Karpas-422 (cell line): Measurements from ENCODE around the gene AKT3. TPM values are rescaled to one million over a fixed set of nuclear protein-coding genes. Genes with fewer than 3 reads are reported as not detected.

Experiments
- DNase-seq: peaks from one replicate; pipeline ENCODE4 v3.0.0-alpha.2; 2015
- H2AFZ ChIP-seq: fragments of 200-600 bp; sonication (generic); 2 replicates; pipeline ENCODE4 v1.6.1; 2014; ENCODE audit warnings: antibody characterized with exemption, low read length, mixed read lengths
- H3K27ac ChIP-seq: fragments of 200-600 bp; sonication (generic); 2 replicates; pipeline ENCODE4 v1.5.1; 2014; ENCODE audit warnings: mild to moderate bottlenecking, low read length, moderate library complexity
- H3K27me3 ChIP-seq: fragments of 200-600 bp; sonication (generic); 2 replicates; pipeline ENCODE4 v1.6.1; 2014; ENCODE audit warnings: low read length, mixed read lengths
- H3K36me3 ChIP-seq: fragments of 200-600 bp; sonication (generic); 2 replicates; pipeline ENCODE4 v1.6.1; 2014; ENCODE audit warnings: low read length, mixed read lengths; ENCODE audit not compliant: insufficient read depth
- H3K4me1 ChIP-seq: fragments of 200-600 bp; sonication (generic); 2 replicates; pipeline ENCODE4 v1.6.1; 2014; ENCODE audit warnings: mild to moderate bottlenecking, low read length, mixed read lengths
- H3K4me2 ChIP-seq: fragments of 200-600 bp; sonication (generic); 2 replicates; pipeline ENCODE4 v1.6.1; 2014; ENCODE audit warnings: low read length, low read depth, mild to moderate bottlenecking; ENCODE audit not compliant: poor library complexity, severe bottlenecking
- H3K4me3 ChIP-seq: fragments of 200-600 bp; sonication (generic); 2 replicates; pipeline ENCODE4 v1.5.1; 2014; ENCODE audit warnings: mild to moderate bottlenecking, antibody characterized with exemption, low read length, mixed read lengths
- H3K79me2 ChIP-seq: fragments of 200-600 bp; sonication (generic); 2 replicates; pipeline ENCODE4 v1.6.1; 2014; ENCODE audit warnings: mild to moderate bottlenecking, low read length, mixed read lengths
- H3K9ac ChIP-seq: fragments of 200-600 bp; sonication (generic); 2 replicates; pipeline ENCODE4 v1.6.0; 2014; ENCODE audit warnings: low read length
- H3K9me2 ChIP-seq: fragments of 200-600 bp; sonication (generic), shearing (Covaris generic); replicated peaks from 2 replicates; pipeline ENCODE4 v1.6.0; 2014; ENCODE audit warnings: mild to moderate bottlenecking, low read length, moderate library complexity; ENCODE audit not compliant: insufficient read depth
- H3K9me3 ChIP-seq: fragments of 300-700, 200-600 bp; sonication (generic); 2 replicates; pipeline ENCODE4 v1.6.1; 2014; ENCODE audit warnings: low read length, mixed read lengths
- H4K20me1 ChIP-seq: fragments of 200-600 bp; sonication (generic); 2 replicates; pipeline ENCODE4 v1.6.1; 2014; ENCODE audit warnings: mild to moderate bottlenecking, antibody characterized with exemption, low read length, low read depth; ENCODE audit not compliant: insufficient read depth
- total RNA-seq: library from RNA; depleted of rRNA; stranded (reverse); fragments of >200 nt; shearing (Covaris generic); gene quantifications from 2 replicates; pipeline ENCODE4 v1.2.3, GENCODE V29; 2014; ENCODE audit warnings: low replicate concordance

AKT3 gene
- total RNA-seq, 1 experiment from 2014 or later = 0.11 TPM

DNA sequence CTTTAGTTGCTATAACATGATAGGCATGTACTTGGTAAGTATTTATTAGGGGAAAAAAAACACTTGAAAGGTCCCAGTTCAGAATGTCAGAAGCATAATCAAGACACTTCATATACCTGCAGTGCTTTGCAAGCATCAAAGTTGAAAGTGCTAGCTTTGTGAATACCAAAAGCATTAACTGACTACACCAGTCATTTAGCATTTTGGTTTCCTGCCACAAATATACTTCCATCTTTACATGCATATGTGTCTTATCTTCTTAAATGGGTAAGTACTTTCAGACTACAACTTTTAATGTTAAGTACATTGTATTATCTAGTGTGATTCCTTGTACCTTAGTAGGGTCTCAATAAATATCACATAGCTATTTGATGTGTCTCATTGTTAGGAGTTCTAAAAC is 43.7 kb downstream of the AKT3 start:
- H3K4me2 ChIP-seq = no peak overlapping the region
- no peaks in the 10 kb centered on the region for H3K36me3 ChIP-seq
- no peak overlapping the region for H3K27ac ChIP-seq
- H3K27me3 ChIP-seq = no peaks in the 10 kb centered on the region
- DNase-seq = no peak
- H3K9me2 ChIP-seq = no peaks in the 10 kb centered on the region
- H2AFZ ChIP-seq = no peak overlapping the region
- no peak overlapping the region for H3K4me3 ChIP-seq
- no peak overlapping the region for H3K9ac ChIP-seq
- H3K4me1 ChIP-seq = no peaks in the 10 kb centered on the region
- no peaks in the 10 kb centered on the region for H4K20me1 ChIP-seq
- H3K79me2 ChIP-seq = no peaks in the 10 kb centered on the region
- no peaks in the 10 kb centered on the region for H3K9me3 ChIP-seq

DNA sequence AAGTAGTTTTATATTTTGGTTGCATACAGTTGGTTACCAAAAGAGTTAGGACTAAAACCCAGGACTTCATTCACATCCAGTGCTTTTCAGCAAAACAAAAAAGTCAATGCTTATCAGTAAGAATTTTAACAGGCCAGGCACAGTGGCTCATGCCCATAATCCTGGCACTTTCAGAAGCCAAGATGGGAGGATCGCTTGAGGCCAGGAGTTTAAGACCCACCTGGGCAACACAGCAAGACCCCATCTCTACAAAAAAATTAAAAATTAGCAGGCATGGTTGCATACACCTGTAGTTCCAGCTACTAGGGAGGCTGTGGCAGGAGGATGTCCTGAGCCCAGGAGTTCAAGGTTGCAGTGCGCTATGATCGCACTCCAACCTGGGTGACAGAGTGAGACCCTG is 47.3 kb downstream of the AKT3 start:
- Histone ChIP-seq H3K27ac (no peak overlapping the region), H3K4me3 (no peak overlapping the region), H2AFZ (no peak overlapping the region), H3K4me2 (no peak overlapping the region), H4K20me1 (no peaks in the 10 kb centered on the region), H3K9me3 (no peaks in the 10 kb centered on the region), H3K9me2 (no peaks in the 10 kb centered on the region), H3K4me1 (no peaks in the 10 kb centered on the region), H3K27me3 (no peaks in the 10 kb centered on the region), H3K9ac (no peak overlapping the region), H3K36me3 (no peaks in the 10 kb centered on the region), H3K79me2 (no peaks in the 10 kb centered on the region)
- DNase-seq = no peak

DNA sequence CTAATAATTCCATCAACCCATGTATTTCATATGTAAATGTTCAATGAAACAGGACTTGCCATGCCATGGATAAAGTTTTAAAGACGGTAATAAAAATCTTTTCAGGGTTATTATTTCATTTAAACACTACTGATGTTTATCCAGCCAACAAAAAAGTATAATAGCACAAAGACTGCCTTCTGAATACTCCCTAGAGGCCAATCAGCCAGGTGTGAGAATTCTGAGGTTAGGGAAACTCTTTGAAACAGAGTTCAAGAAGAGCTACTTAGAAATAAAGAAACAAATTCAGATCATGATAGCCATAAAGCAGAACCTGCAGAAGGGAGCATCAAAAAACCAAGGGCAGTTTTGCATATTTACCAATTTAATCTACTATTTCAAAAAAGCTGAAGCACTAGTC is 48.7 kb downstream of the AKT3 start:
- Histone ChIP-seq H3K4me3 (no peak overlapping the region), H2AFZ (no peak overlapping the region), H4K20me1 (no peaks in the 10 kb centered on the region), H3K9ac (no peak overlapping the region), H3K36me3 (no peaks in the 10 kb centered on the region), H3K4me1 (no peaks in the 10 kb centered on the region), H3K27ac (no peak overlapping the region), H3K27me3 (no peaks in the 10 kb centered on the region), H3K9me2 (no peaks in the 10 kb centered on the region), H3K9me3 (no peaks in the 10 kb centered on the region), H3K79me2 (no peaks in the 10 kb centered on the region), H3K4me2 (no peak overlapping the region)
- DNase-seq = no peak

DNA sequence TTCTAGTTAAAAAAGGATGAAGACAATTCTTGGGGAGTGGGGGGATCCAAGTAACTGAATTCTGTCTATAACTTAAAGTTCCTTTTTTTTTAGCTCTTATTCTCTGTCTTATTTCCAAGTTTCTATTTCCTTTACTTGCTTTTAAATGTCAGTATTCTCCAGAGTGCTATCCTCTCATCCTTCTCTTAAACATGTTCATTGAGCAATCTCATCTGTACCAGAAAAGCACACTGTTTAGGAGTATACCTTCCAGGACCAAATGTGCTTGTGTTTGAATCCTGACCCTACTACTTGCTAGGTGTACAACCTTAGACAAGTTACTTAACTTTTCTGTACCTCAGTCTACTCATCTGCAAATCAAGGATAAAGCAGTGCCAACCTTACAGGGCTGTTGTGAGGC is 50.1 kb downstream of the AKT3 start:
- H3K9me2 ChIP-seq = no peaks in the 10 kb centered on the region
- no peaks in the 10 kb centered on the region for H3K4me1 ChIP-seq
- no peak overlapping the region for H3K4me2 ChIP-seq
- no peaks in the 10 kb centered on the region for H3K9me3 ChIP-seq
- no peaks in the 10 kb centered on the region for H3K79me2 ChIP-seq
- no peak overlapping the region for H3K27ac ChIP-seq
- no peak overlapping the region for H3K9ac ChIP-seq
- H3K27me3 ChIP-seq = no peaks in the 10 kb centered on the region
- H3K4me3 ChIP-seq = no peak overlapping the region
- no peaks in the 10 kb centered on the region for H4K20me1 ChIP-seq
- no peak for DNase-seq
- no peaks in the 10 kb centered on the region for H3K36me3 ChIP-seq
- H2AFZ ChIP-seq = no peak overlapping the region

DNA sequence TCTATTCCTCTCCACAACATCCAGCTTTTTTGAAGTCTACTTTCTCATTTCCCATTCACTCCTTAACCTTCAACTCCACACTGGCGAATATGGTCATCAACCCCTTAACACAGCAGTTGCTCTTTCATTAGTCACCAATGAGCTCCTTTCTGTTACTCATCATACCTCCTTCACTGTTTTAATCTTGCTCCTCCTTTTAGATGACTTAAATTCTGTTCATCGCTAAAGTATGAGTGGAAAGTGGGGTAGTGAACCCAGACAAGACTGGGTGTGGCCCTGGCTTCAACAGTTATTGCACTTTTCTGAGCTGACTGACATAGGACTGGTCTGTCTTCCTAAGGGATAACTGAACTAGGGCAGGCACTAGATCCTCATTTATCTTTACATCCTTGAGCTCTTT is 51.3 kb downstream of the AKT3 start:
- no peaks in the 10 kb centered on the region for H4K20me1 ChIP-seq
- H3K79me2 ChIP-seq = no peaks in the 10 kb centered on the region
- no peak overlapping the region for H3K4me3 ChIP-seq
- H3K9ac ChIP-seq = no peak overlapping the region
- H3K27me3 ChIP-seq = no peaks in the 10 kb centered on the region
- H2AFZ ChIP-seq = no peak overlapping the region
- no peaks in the 10 kb centered on the region for H3K9me2 ChIP-seq
- DNase-seq = no peak
- no peaks in the 10 kb centered on the region for H3K36me3 ChIP-seq
- no peak overlapping the region for H3K4me2 ChIP-seq
- no peaks in the 10 kb centered on the region for H3K4me1 ChIP-seq
- H3K9me3 ChIP-seq = no peaks in the 10 kb centered on the region
- no peak overlapping the region for H3K27ac ChIP-seq

DNA sequence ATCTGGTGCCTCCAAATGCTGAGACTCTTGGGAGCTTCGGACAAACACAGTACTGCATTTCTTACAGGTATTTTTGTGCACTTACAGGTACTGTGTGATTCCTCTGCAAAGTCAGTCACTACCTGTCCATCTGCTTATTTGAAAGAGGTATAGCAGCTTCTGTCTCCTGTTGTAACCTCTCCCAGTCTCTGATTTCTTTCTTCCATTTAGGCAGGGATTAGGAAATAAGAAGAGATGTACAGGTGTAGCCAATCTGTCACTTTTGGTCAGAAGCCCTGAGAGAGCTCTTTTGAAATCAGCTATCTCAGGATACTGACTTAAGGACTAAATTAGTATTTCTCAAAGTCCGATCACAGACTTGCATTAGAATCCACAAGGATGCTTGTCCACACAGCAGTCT is 54.0 kb downstream of the AKT3 start:
- Histone ChIP-seq H3K9me2 (no peaks in the 10 kb centered on the region), H3K4me2 (no peak overlapping the region), H3K4me1 (no peaks in the 10 kb centered on the region), H3K9me3 (no peaks in the 10 kb centered on the region), H4K20me1 (no peaks in the 10 kb centered on the region), H2AFZ (no peak overlapping the region), H3K27ac (no peak overlapping the region), H3K36me3 (no peaks in the 10 kb centered on the region), H3K9ac (no peak overlapping the region), H3K79me2 (no peaks in the 10 kb centered on the region), H3K27me3 (no peaks in the 10 kb centered on the region), H3K4me3 (no peak overlapping the region)
- DNase-seq = no peak

DNA sequence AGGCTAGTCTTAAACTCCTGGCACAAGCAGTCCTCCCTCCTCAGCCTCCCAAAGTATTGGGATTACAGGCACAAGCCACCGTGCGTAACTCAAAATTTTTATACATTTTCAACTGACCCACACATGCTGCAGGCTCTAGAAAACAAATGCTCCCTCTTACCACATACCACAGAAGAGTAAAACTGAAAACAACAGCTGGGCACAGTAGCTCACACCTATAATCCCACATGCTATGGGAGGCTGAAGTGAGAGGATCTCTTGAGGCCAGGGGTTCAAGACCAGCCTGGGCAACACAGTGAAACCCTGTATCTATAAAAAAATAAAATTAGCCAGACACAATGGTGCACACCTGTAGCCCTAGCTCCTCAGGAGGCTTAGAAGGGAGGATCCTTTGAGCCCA is 56.7 kb downstream of the AKT3 start:
- no peaks in the 10 kb centered on the region for H3K36me3 ChIP-seq
- no peaks in the 10 kb centered on the region for H3K9me2 ChIP-seq
- H2AFZ ChIP-seq = no peak overlapping the region
- no peak overlapping the region for H3K27ac ChIP-seq
- no peak overlapping the region for H3K4me2 ChIP-seq
- no peak for DNase-seq
- no peaks in the 10 kb centered on the region for H3K27me3 ChIP-seq
- no peaks in the 10 kb centered on the region for H3K4me1 ChIP-seq
- no peaks in the 10 kb centered on the region for H3K9me3 ChIP-seq
- no peaks in the 10 kb centered on the region for H3K79me2 ChIP-seq
- H4K20me1 ChIP-seq = no peaks in the 10 kb centered on the region
- no peak overlapping the region for H3K9ac ChIP-seq
- H3K4me3 ChIP-seq = no peak overlapping the region

DNA sequence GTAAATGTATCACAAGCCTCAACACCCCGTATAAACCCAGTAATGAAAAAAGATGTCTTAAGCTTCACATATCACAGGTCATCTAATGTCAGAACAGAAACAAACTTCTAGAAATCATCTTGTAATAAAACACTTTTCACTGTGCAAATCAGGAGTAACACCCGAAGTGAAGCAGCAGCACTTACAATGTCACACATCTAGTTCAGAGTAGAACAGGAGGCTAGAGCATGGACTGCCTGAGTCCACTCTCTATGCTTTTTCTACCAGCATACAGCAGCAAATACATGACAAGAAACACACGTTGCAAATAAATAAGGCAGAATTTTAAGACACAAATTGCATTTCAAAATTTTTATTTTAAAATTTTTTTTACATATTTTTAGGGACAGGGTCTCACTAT is 57.2 kb downstream of the AKT3 start:
- Histone ChIP-seq H3K4me3 (no peak overlapping the region), H3K9me2 (no peaks in the 10 kb centered on the region), H3K79me2 (no peaks in the 10 kb centered on the region), H3K27me3 (no peaks in the 10 kb centered on the region), H3K4me1 (no peaks in the 10 kb centered on the region), H3K27ac (no peak overlapping the region), H3K9ac (no peak overlapping the region), H3K36me3 (no peaks in the 10 kb centered on the region), H2AFZ (no peak overlapping the region), H4K20me1 (no peaks in the 10 kb centered on the region), H3K9me3 (no peaks in the 10 kb centered on the region), H3K4me2 (no peak overlapping the region)
- no peak for DNase-seq

DNA sequence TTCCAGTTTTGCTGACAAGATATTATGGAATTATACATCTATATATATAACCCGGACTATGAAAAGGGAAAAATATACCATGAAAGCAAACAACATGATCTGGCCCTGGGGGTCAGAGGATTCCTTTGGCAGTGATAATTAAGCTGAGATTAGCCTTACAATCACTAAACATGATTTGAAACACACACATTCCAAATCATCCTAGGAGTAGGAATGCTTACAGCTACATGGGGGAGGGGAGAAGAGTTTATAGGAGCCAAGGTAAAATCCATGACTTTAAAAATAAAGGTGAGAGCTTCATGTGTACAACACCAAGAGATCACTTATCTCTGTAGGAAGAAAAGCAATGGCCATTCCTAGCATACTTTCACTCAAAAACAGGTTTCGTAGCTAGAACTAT is 57.6 kb downstream of the AKT3 start:
- Histone ChIP-seq H3K9me3 (no peaks in the 10 kb centered on the region), H2AFZ (no peak overlapping the region), H3K27ac (no peak overlapping the region), H3K4me3 (no peak overlapping the region), H4K20me1 (no peaks in the 10 kb centered on the region), H3K36me3 (no peaks in the 10 kb centered on the region), H3K9ac (no peak overlapping the region), H3K4me2 (no peak overlapping the region), H3K9me2 (no peaks in the 10 kb centered on the region), H3K27me3 (no peaks in the 10 kb centered on the region), H3K79me2 (no peaks in the 10 kb centered on the region), H3K4me1 (no peaks in the 10 kb centered on the region)
- DNase-seq = no peak
